Measurements from ENCODE around the gene SRGAP3. TPM values are rescaled to one million over a fixed set of nuclear protein-coding genes. Genes with fewer than 3 reads are reported as not detected.

SRGAP3 gene
- polyA plus RNA-seq, 1 donor: 19.5 TPM

- DNase-seq: no peak
These were observed 106.3 kb downstream of the SRGAP3 start for GRCh38 chr3:9143184-9143583.

- peak; percentile 84 for DNase-seq
These were observed 107.1 kb downstream of the SRGAP3 start for GRCh38 chr3:9142362-9142761.

- DNase-seq: no peak
These were observed 107.5 kb downstream of the SRGAP3 start for GRCh38 chr3:9141928-9142289.

- no peak for DNase-seq
These were observed 110.1 kb downstream of the SRGAP3 start for GRCh38 chr3:9139366-9139765.

- no peak for DNase-seq
These were observed 111.8 kb downstream of the SRGAP3 start for GRCh38 chr3:9137676-9138075.

GRCh38 chr3:9136746-9137465, 112.5 kb downstream of the SRGAP3 start:
- no peak for DNase-seq

- DNase-seq: no peak
These were observed 113.4 kb downstream of the SRGAP3 start for GRCh38 chr3:9135930-9136525.

GRCh38 chr3:9135526-9135925, 113.9 kb downstream of the SRGAP3 start:
- no peak for DNase-seq

- no peak for DNase-seq
These were observed 115.8 kb downstream of the SRGAP3 start for GRCh38 chr3:9133656-9134055.

GRCh38 chr3:9130345-9131305, 118.8 kb downstream of the SRGAP3 start:
- DNase-seq: no peak

- DNase-seq: no peak
These were observed 120.1 kb downstream of the SRGAP3 start for GRCh38 chr3:9129365-9129764.

GRCh38 chr3:9125278-9125951, 124.0 kb downstream of the SRGAP3 start:
- DNase-seq: no peak

- DNase-seq: no peak
These were observed 124.7 kb downstream of the SRGAP3 start for GRCh38 chr3:9124730-9125129.

- DNase-seq: no peak
These were observed 125.6 kb downstream of the SRGAP3 start for GRCh38 chr3:9123840-9124239.

GRCh38 chr3:9122732-9123364, 126.6 kb downstream of the SRGAP3 start:
- no peak for DNase-seq

- DNase-seq: no peak
These were observed 128.0 kb downstream of the SRGAP3 start for GRCh38 chr3:9121366-9122001.

GRCh38 chr3:9119331-9119730, 130.1 kb downstream of the SRGAP3 start:
- no peak for DNase-seq

GRCh38 chr3:9118222-9118621, 131.2 kb downstream of the SRGAP3 start:
- no peak for DNase-seq

- no peak for DNase-seq
These were observed 132.2 kb downstream of the SRGAP3 start for GRCh38 chr3:9117220-9117619.

- no peak for DNase-seq
These were observed 133.1 kb downstream of the SRGAP3 start for GRCh38 chr3:9116336-9116735.

- no peak for DNase-seq
These were observed 134.1 kb downstream of the SRGAP3 start for GRCh38 chr3:9115336-9115735.

Measured in left kidney (tissue), 2 donors.